Right atrium auricular region (tissue), 2 donors: Measurements from ENCODE around the gene LRIG1. TPM values are rescaled to one million over a fixed set of nuclear protein-coding genes. Genes with fewer than 3 reads are reported as not detected.

ENCODE experiments used
- DNase-seq: peaks from one replicate; pipeline ENCODE4 v3.0.0-alpha.2; 2019; ENCODE audit warnings: low spot score
- H3K27ac ChIP-seq, 2 donors: fragments of 200-600 bp; sonication (generic); 1 replicate in 1 of 2; 2 replicates in 1 of 2; pipeline ENCODE4 v1.5.1; 2016 to 2019
- H3K27me3 ChIP-seq, 2 donors: fragments of 200-600 bp; sonication (generic); one replicate each; pipeline versions ENCODE4 v1.5.1 to v1.6.0; 2017 to 2019
- H3K36me3 ChIP-seq: fragments of 200-600 bp; sonication (generic); one replicate; pipeline ENCODE4 v1.5.1; 2016
- H3K4me1 ChIP-seq, 2 donors: fragments of 200-600 bp; sonication (generic); one replicate each; pipeline versions ENCODE4 v1.5.1 to v1.6.0; 2017 to 2019
- H3K4me3 ChIP-seq, 2 donors: fragments of 200-600 bp; sonication (generic); 1 replicate in 1 of 2; 2 replicates in 1 of 2; pipeline ENCODE4 v1.5.1; 2017 to 2019; ENCODE audit warnings: mild to moderate bottlenecking in 1 of 2, moderate library complexity in 1 of 2
- H3K9me3 ChIP-seq, 2 donors: fragments of 200-600 bp; sonication (generic); one replicate each; pipeline ENCODE4 v1.5.1; 2019
- total RNA-seq, 2 donors: library from RNA; depleted of rRNA; stranded (reverse); fragments of >200 nt; gene quantifications; one replicate each; pipeline ENCODE4 v1.1.0, GENCODE V29; 2016
- TF ChIP-seq, protein P1 (sequence below), 2 donors: fragments of 200-600 bp; sonication (generic); IDR thresholded peaks; one replicate each; pipeline ENCODE4 v1.5.1; 2019; ENCODE audit warnings: antibody characterized with exemption in 2 of 2

LRIG1 gene
- total RNA-seq, 2 donors from 2014 or later, result 147 to 179 TPM

DNA sequence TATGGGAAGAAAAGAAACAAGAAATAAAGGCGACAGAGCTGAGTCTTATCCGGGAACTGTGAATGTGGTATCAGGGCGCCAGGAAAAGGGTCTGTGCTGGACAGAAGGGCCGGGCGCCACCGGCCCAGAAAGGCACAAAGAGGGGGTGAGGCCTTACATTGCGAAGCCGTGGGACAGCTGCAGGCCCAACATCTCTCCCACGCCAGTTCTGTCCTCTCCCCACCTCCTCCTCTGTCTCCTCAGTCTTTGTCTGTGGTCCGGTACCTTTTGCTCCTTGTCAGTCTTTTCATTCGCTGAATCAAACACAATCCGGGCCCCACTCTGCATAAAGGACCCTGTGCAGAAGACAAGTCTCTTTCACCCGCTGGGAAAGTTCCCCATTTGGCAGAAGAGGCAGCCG is 81.8 kb downstream of the LRIG1 start:
- Histone ChIP-seq H3K9me3 (no peaks in the 10 kb centered on the region), H3K4me3 (no peak overlapping the region), H3K27me3 (no peaks in the 10 kb centered on the region), H3K4me1 (peaks cover 0 to 62% of the 10 kb centered on the region in 2 donors), H3K36me3 (peaks cover 5% of the 10 kb centered on the region), H3K27ac (peak overlapping the region; percentile 80 to 91)
- DNase-seq, result no peak
- TF ChIP-seq, protein P1, sequence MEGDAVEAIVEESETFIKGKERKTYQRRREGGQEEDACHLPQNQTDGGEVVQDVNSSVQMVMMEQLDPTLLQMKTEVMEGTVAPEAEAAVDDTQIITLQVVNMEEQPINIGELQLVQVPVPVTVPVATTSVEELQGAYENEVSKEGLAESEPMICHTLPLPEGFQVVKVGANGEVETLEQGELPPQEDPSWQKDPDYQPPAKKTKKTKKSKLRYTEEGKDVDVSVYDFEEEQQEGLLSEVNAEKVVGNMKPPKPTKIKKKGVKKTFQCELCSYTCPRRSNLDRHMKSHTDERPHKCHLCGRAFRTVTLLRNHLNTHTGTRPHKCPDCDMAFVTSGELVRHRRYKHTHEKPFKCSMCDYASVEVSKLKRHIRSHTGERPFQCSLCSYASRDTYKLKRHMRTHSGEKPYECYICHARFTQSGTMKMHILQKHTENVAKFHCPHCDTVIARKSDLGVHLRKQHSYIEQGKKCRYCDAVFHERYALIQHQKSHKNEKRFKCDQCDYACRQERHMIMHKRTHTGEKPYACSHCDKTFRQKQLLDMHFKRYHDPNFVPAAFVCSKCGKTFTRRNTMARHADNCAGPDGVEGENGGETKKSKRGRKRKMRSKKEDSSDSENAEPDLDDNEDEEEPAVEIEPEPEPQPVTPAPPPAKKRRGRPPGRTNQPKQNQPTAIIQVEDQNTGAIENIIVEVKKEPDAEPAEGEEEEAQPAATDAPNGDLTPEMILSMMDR (IDR thresholded peaks at IDR 0.05), result no peak

DNA sequence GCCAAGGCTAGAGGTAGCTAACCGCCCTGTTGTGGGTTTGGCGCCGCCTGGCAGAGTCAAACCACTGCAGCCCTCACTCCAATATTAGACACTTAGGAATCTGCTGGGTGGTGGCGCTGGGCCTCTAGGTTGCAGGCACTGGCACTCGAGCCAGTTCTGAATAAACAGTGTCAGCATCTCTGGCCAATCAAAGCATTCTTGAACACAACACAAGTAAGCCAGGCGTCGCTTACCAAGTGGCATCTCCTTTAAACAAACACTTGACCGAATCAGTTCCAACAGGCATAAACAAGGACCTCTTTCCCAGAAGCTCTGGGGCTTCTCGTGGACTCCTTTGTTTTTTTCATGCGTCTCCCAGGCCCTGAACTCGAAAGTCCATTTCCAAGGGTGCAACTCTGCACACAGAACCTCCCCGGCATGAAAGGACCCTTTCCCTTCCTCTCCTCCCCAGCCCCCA is 82.3 kb downstream of the LRIG1 start:
- H3K9me3 ChIP-seq, result no peaks in the 10 kb centered on the region
- peaks cover 7% of the 10 kb centered on the region for H3K36me3 ChIP-seq
- H3K27ac ChIP-seq, result peak overlapping the region; percentile 80 to 91
- DNase-seq, result no peak
- no peak overlapping the region for H3K4me3 ChIP-seq
- TF ChIP-seq, protein P1 (IDR thresholded peaks at IDR 0.05), result peak in 1 of 2 donors; percentile 34
- H3K27me3 ChIP-seq, result no peaks in the 10 kb centered on the region
- peaks cover 0 to 62% of the 10 kb centered on the region in 2 donors for H3K4me1 ChIP-seq

DNA sequence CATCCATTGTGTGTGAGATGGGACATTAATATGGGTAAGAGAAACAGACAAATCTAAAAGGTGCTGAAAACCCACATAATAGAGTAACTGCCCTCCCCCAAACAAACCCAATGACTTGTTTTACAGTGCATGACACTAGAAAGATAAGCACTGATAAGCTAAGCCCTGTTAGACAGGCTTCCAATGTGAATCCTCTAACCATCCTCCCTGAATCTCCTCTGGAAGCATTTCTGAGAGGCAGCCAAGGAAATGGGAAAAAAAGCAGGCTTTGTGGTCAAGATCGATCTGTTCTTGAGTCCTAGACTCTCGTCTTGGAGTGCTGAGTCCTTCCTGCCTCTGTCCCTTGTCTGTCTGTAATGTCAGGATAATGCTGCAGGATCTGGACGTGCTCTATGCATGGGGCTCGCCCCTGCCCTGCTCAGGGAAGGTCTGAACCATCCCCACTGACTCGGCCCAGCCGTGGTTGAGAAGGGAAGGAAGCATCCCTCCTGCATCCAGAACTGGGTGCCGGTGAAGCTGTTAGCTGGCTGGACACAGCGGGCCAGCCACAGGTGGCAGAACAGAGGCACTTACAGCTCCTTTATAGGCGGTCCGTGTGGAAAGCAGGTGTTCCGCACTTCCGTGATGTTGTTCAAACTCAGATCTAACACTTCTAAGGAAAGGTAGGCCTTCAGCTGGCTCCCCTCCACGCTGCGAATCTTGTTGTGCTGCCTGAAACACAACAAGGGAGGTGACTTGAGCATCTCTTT is 84.1 kb downstream of the LRIG1 start:
- peaks cover 0 to 80% of the 10 kb centered on the region in 2 donors for H3K4me1 ChIP-seq
- H3K9me3 ChIP-seq, result no peaks in the 10 kb centered on the region
- peak overlapping the region; percentile 80 to 91 for H3K27ac ChIP-seq
- DNase-seq, result no peak
- peaks cover 22% of the 10 kb centered on the region for H3K36me3 ChIP-seq
- H3K27me3 ChIP-seq, result no peaks in the 10 kb centered on the region
- TF ChIP-seq, protein P1 (IDR thresholded peaks at IDR 0.05), result no peak
- H3K4me3 ChIP-seq, result no peak overlapping the region

DNA sequence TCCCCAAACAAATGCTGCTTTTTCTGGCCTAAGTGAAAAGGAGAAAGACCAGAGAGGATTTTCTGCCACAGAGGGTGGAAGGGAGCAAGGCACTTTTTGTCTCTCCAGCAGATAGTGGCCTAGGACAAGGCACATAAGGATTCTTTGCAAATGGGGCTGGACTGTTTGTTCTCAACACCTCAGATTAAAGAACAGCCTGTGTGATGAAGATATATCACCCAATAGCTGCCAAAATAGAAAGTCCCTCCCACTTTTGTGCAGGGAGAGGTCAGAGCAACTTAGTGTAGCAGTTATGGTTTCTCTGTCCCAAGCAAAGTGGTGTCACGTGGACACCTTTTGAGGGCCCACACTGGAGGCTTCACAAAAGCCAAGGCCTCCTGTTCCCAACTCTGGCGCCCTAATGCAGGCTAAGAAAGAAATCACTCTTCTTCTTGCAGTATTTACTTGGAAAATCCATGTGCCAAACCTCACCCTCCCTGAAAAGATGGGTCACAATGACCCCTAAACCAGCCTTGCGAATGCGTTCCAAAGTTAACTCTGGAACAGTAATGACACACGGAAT is 84.9 kb downstream of the LRIG1 start:
- no peak for DNase-seq
- Histone ChIP-seq H3K9me3 (no peaks in the 10 kb centered on the region), H3K4me3 (no peak overlapping the region), H3K27ac (peak overlapping the region; percentile 80 to 91), H3K36me3 (peaks cover 29% of the 10 kb centered on the region), H3K27me3 (no peaks in the 10 kb centered on the region), H3K4me1 (peaks cover 0 to 87% of the 10 kb centered on the region in 2 donors)
- TF ChIP-seq, protein P1 (IDR thresholded peaks at IDR 0.05), result no peak

DNA sequence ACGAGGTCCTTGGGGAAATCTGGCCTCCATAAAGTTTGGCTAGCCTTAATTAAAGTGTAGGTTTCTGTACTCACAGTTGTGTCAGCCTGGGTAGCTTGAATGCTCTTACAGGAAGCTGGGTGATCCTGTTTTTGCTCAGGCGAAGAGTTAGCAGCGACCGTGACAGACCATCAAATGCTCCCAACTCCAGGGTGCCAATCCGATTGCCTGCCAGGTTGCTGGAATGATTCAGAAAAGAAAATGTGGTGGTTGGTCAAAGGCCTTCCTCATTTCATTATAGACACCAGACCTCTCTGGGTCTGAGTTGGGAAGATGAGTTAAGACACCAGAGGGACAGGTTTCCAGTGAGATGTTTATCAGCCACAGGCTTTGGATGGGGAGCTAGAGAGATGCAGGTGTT is 86.0 kb downstream of the LRIG1 start:
- peak overlapping the region; percentile 80 to 91 for H3K27ac ChIP-seq
- H3K4me1 ChIP-seq, result peaks cover 0 to 95% of the 10 kb centered on the region in 2 donors
- DNase-seq, result no peak
- H3K27me3 ChIP-seq, result no peaks in the 10 kb centered on the region
- H3K36me3 ChIP-seq, result peaks cover 40% of the 10 kb centered on the region
- TF ChIP-seq, protein P1 (IDR thresholded peaks at IDR 0.05), result no peak
- no peaks in the 10 kb centered on the region for H3K9me3 ChIP-seq
- no peak overlapping the region for H3K4me3 ChIP-seq
